Upper lobe of right lung (tissue), 1 donor: Measurements from ENCODE around the gene GABRB1. TPM values are rescaled to one million over a fixed set of nuclear protein-coding genes. Genes with fewer than 3 reads are reported as not detected.

Experiments used
- ATAC-seq: fragments of 200-7000 bp; cut with Tn5 transposase; one replicate; pipeline ENCODE4 v1.9.1; 2020; ENCODE audit warnings: mild to moderate bottlenecking, moderate library complexity
- DNase-seq: peaks from one replicate; pipeline ENCODE4 v3.0.0-alpha.2; 2020
- H3K27ac ChIP-seq: fragments of 200-600 bp; one replicate; pipeline ENCODE4 v1.8.0; 2022
- H3K27me3 ChIP-seq: fragments of 200-600 bp; one replicate; pipeline ENCODE4 v1.8.0; 2022; ENCODE audit warnings: mild to moderate bottlenecking
- H3K36me3 ChIP-seq: fragments of 200-600 bp; one replicate; pipeline ENCODE4 v1.8.0; 2022
- H3K4me1 ChIP-seq: fragments of 200-600 bp; one replicate; pipeline ENCODE4 v1.8.0; 2022
- H3K4me3 ChIP-seq: fragments of 200-600 bp; one replicate; pipeline ENCODE4 v1.8.0; 2022; ENCODE audit warnings: mild to moderate bottlenecking
- H3K9me3 ChIP-seq: fragments of 200-600 bp; one replicate; pipeline ENCODE4 v1.8.0; 2022
- intact Hi-C: fragments of 100-400 bp; cut with DNase I; formaldehyde crosslinking; loops from one replicate; pipeline ENCODE4 v1.11.0; 2022
- total RNA-seq: library from RNA; stranded (reverse); fragmentation: NEBNext Ultra II Directional; extraction: Animal tissue kit (Norgen Biotek cat#: 25700); gene quantifications from one replicate; pipeline ENCODE4 v1.2.1, GENCODE V29; 2021
- TF ChIP-seq, protein P1 (sequence below): fragments of 200-600 bp; IDR thresholded peaks from one replicate; pipeline ENCODE4 v1.8.0; 2022; ENCODE audit warnings: antibody characterized with exemption
- donor health status: DM: no; HTN: yes; CAD: no; lungs with severe emphysema.

The GABRB1 gene
- total RNA-seq, 1 donor from 2014 or later: not detected

DNA sequence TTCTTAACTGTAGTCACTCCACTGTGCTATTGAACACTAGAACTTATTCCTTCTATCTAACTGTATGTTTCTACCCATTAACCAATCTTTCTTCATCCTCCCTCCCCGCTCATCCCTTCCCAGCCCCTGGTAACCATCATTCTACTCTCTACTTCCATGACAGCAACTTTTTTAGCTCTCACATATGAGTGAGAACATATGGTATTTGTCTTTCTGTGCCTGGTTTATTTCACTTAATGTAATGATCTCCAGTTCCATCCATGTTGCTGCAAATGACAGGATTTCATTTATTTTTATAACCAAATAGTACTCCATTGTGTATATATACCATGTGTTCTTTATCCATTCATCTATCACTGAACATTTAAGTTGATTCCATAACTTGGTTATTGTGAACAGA lies 186.5 kb downstream of the GABRB1 start:
- no peaks in the 10 kb centered on the region for H3K36me3 ChIP-seq
- no peak for ATAC-seq

DNA sequence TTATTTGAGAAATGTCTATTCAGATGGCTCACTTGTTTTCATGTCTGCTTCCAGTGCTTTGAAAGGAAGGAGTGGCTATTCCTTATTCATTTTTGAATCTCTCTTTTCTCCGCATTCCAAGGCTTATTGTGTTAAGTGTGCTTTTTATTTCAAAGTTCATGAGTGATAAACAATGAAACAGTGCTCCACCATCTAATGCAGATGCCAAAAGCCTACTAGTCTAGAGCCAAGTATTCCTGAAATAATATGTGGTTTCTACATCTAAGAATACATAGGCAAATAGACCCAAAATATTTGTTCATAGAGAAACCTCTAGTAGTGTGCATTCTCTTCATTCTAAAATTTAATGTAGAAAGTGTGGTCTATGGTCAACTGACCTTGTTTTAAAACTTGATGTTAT lies 187.3 kb downstream of the GABRB1 start:
- ATAC-seq: no peak

More for the DNA sequence above, 186.5 kb downstream of the GABRB1 start:
- DNase-seq: no peak
- Histone ChIP-seq H3K4me3 (no peak overlapping the region), H3K9me3 (no peaks in the 10 kb centered on the region), H3K4me1 (no peaks in the 10 kb centered on the region), H3K27me3 (no peaks in the 10 kb centered on the region), H3K27ac (no peak overlapping the region)
- TF ChIP-seq, protein P1, sequence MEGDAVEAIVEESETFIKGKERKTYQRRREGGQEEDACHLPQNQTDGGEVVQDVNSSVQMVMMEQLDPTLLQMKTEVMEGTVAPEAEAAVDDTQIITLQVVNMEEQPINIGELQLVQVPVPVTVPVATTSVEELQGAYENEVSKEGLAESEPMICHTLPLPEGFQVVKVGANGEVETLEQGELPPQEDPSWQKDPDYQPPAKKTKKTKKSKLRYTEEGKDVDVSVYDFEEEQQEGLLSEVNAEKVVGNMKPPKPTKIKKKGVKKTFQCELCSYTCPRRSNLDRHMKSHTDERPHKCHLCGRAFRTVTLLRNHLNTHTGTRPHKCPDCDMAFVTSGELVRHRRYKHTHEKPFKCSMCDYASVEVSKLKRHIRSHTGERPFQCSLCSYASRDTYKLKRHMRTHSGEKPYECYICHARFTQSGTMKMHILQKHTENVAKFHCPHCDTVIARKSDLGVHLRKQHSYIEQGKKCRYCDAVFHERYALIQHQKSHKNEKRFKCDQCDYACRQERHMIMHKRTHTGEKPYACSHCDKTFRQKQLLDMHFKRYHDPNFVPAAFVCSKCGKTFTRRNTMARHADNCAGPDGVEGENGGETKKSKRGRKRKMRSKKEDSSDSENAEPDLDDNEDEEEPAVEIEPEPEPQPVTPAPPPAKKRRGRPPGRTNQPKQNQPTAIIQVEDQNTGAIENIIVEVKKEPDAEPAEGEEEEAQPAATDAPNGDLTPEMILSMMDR: no peak
- intact Hi-C loops: no loop called here

DNA sequence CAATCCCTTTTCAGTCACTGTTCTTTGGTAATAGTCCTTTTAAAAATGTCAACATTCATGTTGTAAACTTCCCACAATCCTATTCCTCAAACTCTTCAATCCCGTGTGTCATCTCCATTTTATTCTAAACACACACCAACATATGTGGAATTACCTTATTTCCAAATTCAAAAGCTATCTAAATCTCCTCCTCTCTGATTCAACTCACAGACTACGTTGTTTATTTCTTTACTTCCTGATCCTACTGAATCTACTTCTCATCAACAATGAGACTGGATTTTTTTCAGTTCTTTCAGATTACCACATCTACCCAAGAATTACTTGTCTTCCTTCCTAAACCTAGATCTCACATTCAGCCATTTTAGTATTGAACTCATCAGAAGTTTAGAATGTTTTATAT lies 188.2 kb downstream of the GABRB1 start:
- Histone ChIP-seq H3K36me3 (no peaks in the 10 kb centered on the region), H3K4me1 (no peaks in the 10 kb centered on the region), H3K9me3 (no peaks in the 10 kb centered on the region), H3K27me3 (no peaks in the 10 kb centered on the region), H3K27ac (no peak overlapping the region), H3K4me3 (no peak overlapping the region)
- intact Hi-C loops: no loop called here
- DNase-seq (no peak), ATAC-seq (no peak)
- TF ChIP-seq, protein P1: no peak

More for the DNA sequence above, 187.3 kb downstream of the GABRB1 start:
- Histone ChIP-seq H3K27ac (no peak overlapping the region), H3K9me3 (no peaks in the 10 kb centered on the region), H3K4me3 (no peak overlapping the region), H3K36me3 (no peaks in the 10 kb centered on the region), H3K27me3 (no peaks in the 10 kb centered on the region), H3K4me1 (no peaks in the 10 kb centered on the region)
- no peak for DNase-seq
- intact Hi-C loops: no loop called here
- TF ChIP-seq, protein P1: no peak

DNA sequence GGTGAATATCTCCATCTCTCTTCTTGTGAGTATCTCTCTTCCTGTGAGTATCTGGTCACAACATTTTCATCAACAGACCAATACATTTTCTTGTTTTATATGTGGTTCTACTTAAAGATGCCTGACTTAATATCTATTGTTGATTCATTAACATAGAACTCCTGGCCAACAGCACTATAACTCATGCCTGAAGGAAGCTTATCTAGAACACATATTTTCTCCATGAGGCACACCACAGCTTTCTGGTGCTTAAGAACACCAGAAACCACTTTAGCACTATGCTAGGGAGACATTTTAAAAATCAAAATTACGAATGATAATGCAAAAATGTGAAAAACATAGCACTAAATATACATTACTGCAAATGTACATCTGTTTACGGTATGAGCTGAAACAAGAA lies 190.4 kb downstream of the GABRB1 start:
- Histone ChIP-seq H3K27me3 (no peaks in the 10 kb centered on the region), H3K27ac (no peak overlapping the region), H3K4me1 (no peaks in the 10 kb centered on the region), H3K9me3 (no peaks in the 10 kb centered on the region), H3K4me3 (no peak overlapping the region), H3K36me3 (no peaks in the 10 kb centered on the region)
- ATAC-seq (no peak), DNase-seq (no peak)
- TF ChIP-seq, protein P1: no peak
- intact Hi-C loops: no loop called here

DNA sequence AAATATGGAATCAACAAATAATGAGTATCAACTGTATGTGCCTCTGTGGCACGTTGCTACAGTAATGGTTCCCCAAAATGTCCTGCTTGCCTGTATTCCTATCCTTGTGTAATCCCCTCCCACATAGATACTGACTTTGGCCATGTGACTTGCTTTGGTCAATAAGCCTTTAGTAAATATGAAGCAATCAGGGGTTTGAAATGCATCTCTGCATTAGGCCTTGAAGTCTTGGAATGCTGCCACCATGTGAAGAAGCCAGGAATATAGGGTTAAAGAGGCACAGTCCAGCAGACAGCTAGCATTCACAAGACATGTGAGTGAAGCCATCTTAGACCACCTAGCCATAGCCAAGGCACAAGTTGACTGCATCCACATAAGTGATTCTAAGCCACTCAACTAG lies 190.9 kb downstream of the GABRB1 start:
- no peaks in the 10 kb centered on the region for H3K27me3 ChIP-seq
- ATAC-seq (no peak), DNase-seq (no peak)
- no peak overlapping the region for H3K4me3 ChIP-seq
- H3K27ac ChIP-seq: no peak overlapping the region
- TF ChIP-seq, protein P1: no peak
- H3K4me1 ChIP-seq: no peaks in the 10 kb centered on the region
- no peaks in the 10 kb centered on the region for H3K36me3 ChIP-seq
- H3K9me3 ChIP-seq: no peaks in the 10 kb centered on the region
- intact Hi-C loops: no loop called here

DNA sequence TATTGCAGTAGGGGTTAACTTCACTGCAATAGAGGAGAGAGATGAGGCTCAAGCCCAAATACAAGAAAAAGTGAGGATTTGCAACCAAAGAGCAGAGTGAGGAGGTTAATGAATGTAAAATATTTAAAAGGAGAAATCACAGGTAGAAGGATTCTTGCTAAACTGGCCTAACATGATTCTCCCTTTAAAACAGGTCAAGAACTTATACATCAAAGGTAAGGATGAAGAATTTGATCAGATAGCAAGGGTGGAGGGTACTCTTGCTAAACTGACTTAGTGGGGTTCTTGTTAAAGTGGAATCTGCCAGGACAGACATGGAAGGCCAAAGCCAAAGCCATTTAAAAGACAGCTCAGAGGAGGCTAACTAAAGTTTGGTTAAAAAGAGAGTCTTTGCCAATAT lies 193.0 kb downstream of the GABRB1 start:
- H3K36me3 ChIP-seq: no peaks in the 10 kb centered on the region
- no peak for DNase-seq
- intact Hi-C loops: no loop called here

More for the DNA sequence above, 193.0 kb downstream of the GABRB1 start:
- no peak for ATAC-seq
- H3K27me3 ChIP-seq: no peaks in the 10 kb centered on the region
- no peak overlapping the region for H3K4me3 ChIP-seq
- H3K27ac ChIP-seq: no peak overlapping the region
- TF ChIP-seq, protein P1: no peak
- H3K9me3 ChIP-seq: no peaks in the 10 kb centered on the region
- H3K4me1 ChIP-seq: no peaks in the 10 kb centered on the region
